HPDE6-E6E7 (cell line): ENCODE results near the gene FERMT2.
A peak's percentile ranks its signal among the peaks of the same experiment; 100 is the strongest.
"Not testable (repeated sequence)": the region's sequence is repeated elsewhere in the genome, so short reads cannot be mapped to it uniquely, and the experiment has no call there.

Source experiments
- DNase-seq: peaks from one replicate; pipeline ENCODE4 v3.0.0; 2011; ENCODE audit warnings: missing footprints; ENCODE audit errors: extremely low spot score

The FERMT2 gene

GRCh38 chr14:52868911-52869618 lies 81.8 kb downstream of the FERMT2 start:
- DNase-seq, result no peak

GRCh38 chr14:52864893-52865292 lies 86.0 kb downstream of the FERMT2 start:
- DNase-seq, result not testable (repeated sequence)

- no peak for DNase-seq
Measured at GRCh38 chr14:52863334-52863700, 87.5 kb downstream of the FERMT2 start.

- DNase-seq, result peak; percentile 19
Measured at GRCh38 chr14:52862632-52863333, 88.1 kb downstream of the FERMT2 start.

- no peak for DNase-seq
Measured at GRCh38 chr14:52861403-52861802, 89.4 kb downstream of the FERMT2 start.

- no peak for DNase-seq
Measured at GRCh38 chr14:52860910-52861309, 89.9 kb downstream of the FERMT2 start.

- DNase-seq, result no peak
Measured at GRCh38 chr14:52860209-52860608, 90.6 kb downstream of the FERMT2 start.

- DNase-seq, result no peak
Measured at GRCh38 chr14:52856139-52856538, 94.7 kb downstream of the FERMT2 start.

- DNase-seq, result no peak
Measured at GRCh38 chr14:52853522-52853854, 97.4 kb downstream of the FERMT2 start.

- no peak for DNase-seq
Measured at GRCh38 chr14:52852810-52853521, 97.9 kb downstream of the FERMT2 start.

- DNase-seq, result no peak
Measured at GRCh38 chr14:52850451-52850909, 100.4 kb downstream of the FERMT2 start.

GRCh38 chr14:52848626-52849025 lies 102.2 kb downstream of the FERMT2 start:
- DNase-seq, result no peak

GRCh38 chr14:52846591-52846990 lies 104.3 kb downstream of the FERMT2 start:
- DNase-seq, result no peak

GRCh38 chr14:52845081-52845480 lies 105.8 kb downstream of the FERMT2 start:
- no peak for DNase-seq

- no peak for DNase-seq
Measured at GRCh38 chr14:52844262-52845060, 106.4 kb downstream of the FERMT2 start.

GRCh38 chr14:52840877-52841276 lies 110.0 kb downstream of the FERMT2 start:
- peak; percentile 48 for DNase-seq

GRCh38 chr14:52837451-52837850 lies 113.4 kb downstream of the FERMT2 start:
- no peak for DNase-seq

- DNase-seq, result no peak
Measured at GRCh38 chr14:52836063-52836462, 114.8 kb downstream of the FERMT2 start.

- DNase-seq, result peak; percentile 52
Measured at GRCh38 chr14:52835122-52835903, 115.5 kb downstream of the FERMT2 start.

GRCh38 chr14:52834440-52834842 lies 116.4 kb downstream of the FERMT2 start:
- peak; percentile 4 for DNase-seq

- no peak for DNase-seq
Measured at GRCh38 chr14:52833891-52834290, 117.0 kb downstream of the FERMT2 start.
